ENCODE measurements around the gene MEGF11.

The MEGF11 gene

DNA sequence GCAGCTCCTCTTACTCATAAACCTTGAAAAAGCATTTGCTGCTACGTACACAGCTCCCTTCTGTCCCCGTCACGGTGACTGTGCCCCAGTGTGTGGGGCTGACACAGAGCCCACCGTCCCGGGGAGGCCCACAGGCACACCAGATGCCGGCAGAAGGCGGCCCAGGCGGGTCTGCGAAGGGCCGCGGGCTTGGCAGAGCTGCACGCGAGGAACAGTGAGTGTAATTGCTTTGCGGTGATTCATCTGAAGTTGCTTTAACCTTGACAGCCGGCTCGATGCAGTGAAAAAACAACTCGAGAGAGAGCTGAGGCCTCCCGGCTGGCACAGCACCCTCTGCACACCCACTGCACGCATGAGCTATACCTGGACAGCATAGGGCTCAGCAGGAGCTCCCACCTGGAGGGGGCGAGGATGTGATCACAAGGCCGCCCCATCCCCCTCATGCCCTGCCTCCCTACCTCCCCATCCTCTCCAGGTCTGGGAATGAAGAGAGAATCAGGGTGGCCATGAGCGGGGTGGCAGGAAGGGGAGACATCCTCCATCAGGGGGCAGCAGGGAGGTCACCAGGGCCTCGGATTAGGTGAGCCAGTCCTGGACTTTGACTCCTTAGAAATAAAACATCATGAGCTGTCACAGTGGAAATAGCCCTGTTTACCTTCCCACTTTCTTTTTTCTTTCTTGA is 172.7 kb downstream of the MEGF11 start:
- peak; percentile 8 for DNase-seq

DNA sequence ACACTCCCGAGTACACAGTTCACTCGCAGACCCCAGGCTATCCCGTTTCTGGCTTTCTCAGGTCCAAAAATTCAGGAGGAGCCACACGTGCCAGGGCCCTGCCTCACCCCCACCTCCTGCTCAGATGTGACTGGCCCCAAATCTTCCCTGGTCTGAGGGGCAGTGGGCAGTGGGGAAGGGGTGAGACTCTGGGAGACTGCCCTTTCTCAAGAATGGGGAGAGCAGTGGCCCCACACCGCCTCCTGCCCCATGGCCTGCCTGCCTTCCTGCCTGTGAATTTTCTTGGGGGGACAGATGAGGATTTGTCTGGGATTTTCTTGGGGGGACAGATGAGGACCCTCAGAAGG is 174.6 kb downstream of the MEGF11 start:
- DNase-seq = no peak

DNA sequence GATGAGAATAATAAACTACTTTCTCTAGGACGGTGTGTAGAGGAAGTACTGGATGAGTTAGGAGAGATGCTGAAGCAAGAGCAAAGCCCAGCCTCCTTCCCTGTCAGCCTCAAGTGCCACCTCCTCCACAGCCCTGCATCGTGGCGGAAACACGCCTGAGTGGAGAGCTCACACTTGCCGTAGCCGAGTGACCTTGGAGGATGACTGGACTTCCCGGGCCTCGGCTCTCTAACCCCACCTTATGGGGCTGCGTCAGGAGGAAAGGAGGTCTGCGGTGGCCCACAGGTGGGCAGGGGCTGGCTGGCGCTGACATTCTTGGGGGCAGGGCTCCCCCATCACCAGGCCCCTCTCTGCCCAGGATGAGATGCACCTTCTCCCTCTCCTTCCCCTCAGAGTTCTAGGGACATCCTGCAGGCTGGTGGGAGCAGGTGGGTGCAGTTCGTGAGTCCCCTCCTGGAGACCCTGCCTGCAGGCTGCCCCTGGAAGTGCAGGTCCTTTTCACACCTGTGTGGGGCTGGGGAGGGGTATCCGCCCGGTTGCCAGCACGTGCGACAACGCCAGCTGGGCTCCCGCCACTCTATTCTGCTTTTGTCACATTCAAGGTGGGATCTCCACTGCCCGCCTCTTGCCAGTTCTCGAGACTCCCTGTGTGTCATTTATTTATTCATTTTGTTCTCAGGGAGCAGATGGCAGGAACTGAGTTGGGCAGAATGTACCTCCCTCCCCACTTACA is 175.2 kb downstream of the MEGF11 start:
- DNase-seq = no peak

DNA sequence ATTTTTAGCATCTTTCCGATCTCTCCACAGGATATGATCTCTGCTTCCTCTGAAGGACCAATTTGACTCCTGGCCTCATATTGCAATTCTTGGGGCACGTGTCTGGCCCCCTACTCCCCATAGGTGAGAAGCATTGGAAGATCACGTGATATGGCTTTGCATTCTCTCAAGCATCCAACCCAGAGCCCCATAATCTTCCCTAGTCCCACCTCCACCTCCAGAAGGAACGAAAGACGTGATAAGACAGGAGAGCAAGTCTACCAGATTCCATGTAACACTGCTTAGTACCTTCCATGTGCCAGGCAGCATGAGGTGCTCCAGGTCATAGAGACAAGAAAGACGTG is 176.3 kb downstream of the MEGF11 start:
- no peak for DNase-seq

DNA sequence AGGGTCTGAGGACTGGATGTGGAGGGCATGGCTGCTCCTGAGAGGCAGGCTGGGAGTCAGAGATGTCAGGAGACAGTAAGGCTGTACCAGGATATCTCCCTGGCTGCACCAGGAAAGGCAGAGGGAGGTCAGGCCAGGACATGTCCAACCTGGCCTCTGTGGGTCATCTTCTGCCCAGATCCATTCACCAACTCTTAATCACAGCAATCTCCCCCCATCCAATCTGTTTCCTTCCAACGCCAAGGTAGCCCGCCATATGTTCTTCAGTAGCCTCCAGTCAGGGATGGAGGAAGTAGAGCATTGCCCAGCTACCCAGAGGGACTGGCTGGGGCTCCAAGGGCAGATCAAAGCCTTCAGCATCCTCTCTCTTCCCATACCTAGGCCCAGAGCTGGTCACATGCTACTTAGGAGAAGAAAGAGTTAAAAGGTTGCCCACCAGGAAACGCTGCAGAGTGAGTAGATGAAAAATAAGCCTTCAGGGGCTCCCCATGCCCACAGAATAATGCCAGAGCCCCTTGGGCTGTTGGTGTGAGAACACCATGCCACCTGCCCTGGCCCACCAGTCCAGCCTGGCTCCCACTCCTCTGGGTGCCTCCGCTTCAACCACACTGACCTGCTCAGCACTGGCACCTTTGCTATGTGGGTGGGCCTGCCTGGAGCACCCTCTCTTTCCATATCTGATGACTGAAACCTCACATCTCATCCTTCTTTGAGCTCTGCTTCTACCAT is 176.8 kb downstream of the MEGF11 start:
- no peak for DNase-seq

DNA sequence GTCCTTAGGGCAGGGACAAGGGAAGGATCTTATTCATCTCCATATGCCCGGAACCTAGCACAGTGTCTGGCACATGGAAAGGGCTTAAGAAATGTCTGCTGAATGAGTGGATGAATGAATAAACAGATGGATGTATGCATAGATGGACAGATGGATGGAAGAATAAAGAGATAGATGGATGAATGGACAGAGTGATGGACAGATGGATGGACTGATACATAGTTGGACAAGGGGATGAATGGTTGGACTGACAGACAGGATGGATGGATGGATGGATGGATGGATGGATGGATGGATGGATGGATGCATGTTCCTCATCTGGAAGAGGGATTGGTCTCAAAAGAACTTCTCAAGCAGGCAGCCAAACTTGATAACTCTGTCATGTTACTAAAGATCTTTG is 177.6 kb downstream of the MEGF11 start:
- no peak for DNase-seq

DNA sequence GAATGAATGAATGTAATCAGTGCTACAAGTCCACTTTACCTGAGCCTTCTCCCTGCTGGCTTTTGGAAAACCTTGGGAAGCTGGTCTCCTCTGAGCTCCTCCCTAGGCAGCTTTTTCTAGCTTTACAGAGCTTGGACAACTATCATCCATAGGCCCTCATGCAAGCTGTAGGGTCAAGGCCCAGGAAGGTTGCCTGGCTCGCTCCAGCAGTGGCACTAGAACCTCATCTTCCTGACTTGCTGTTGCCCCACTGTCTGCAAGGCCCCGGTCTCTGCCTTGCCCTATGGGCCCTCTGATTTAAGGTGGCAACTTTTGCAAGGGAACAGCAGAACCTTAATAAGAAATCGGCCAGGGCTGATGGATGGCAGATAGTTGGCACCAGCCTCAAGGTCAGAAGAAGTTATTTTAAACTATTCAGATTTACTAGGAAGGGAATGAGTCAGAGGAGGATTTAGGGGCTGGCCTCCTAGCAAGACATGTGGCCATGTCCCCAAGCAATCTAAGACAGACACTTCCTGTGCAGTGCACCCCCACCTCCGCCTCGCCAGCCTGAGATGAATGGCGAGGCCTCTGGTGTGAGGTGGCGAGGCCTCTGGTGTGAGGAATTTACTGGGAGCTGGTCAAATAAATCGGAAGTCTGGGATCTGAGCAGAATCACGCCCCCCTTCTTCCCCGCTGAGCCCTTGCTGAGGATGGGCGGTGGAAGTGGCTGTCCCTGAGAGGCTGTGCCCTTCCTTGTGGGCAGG is 180.8 kb downstream of the MEGF11 start:
- DNase-seq = no peak

DNA sequence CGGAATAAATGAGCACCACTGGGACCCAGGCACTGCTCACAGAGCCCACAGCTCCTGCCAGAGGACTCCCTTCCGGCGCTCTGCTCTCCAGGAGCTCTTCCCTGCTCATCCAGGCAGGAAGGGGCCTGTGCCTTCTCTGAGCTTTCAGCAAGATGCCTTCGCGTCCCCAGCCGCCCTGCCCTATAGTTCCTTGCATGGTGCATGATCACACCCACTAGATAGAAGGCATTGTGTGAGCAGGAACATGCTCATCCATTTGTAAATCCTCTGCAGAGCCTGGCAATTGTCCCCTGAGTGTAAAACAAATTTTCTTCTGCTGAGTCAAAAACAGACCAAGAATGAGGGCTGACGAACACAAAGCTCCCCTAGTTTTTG is 181.6 kb downstream of the MEGF11 start:
- DNase-seq = no peak

DNA sequence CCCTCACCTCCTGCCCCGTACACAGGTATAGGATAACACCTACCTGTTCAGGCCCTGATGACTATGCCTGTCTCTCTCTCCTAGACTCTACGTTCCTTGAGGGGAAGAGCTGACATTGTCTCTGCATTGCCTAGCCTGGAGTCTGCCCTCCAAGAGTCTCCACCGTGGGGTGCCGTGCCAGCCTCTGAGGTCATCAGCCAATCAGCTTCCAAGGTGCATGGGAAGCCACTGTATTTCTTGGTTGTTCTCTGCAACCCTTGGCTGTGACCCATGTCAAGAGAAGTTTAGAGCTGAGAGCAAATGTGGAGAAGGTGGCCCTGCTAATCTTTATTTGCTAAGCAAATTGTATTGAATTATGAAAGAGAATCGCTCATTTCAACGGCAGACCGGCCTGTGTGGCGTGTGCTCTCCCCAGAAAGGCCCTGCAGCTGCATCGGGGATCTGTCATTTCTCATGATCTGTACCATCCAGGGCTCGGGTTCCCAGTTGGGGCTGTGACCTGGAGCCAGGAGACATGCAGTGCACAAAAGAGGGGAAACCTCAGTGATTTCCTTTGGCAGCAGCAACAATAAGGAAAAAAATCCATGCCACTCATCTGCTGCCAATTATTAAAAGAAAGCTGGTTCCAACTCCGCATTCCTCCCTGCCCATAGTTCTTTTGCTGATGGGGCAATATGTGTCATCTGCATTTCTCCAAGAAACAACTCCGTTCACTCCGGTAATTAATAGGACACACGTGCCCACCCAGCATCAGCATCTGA is 182.2 kb downstream of the MEGF11 start:
- DNase-seq = no peak

DNA sequence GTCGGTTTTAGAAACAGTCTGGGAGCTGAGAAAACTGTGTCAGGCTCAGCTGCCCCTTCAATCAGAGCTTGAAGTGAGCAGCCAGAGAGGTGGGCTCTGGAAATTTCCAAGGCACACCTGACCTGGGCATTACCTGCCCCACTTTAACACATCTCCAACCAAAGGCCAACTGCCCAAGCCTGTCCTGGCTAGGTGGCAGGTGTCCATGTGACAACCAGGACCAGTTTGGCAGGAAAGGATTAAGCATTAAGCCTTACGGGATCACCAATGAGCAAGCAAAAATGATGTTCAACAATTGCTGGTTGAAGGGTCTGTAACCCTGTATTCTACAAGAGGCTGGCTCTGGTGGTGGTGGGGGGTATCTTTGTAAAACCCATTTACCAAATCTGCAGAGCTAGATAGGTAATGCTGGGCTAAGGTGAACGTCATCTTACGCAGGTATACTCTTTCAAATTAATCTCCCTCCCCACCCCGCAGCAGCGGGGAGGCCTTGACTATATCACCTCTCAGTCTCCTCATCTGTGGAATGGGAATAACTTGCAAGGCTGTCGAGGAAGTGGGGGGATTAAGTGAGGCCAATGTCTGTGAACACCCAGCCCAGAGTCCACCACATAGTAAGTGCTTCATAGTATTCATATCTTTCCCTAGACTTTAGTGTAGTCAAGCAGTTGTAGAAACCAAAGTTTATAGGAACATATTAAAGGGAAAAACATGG is 183.2 kb downstream of the MEGF11 start:
- DNase-seq = no peak

DNA sequence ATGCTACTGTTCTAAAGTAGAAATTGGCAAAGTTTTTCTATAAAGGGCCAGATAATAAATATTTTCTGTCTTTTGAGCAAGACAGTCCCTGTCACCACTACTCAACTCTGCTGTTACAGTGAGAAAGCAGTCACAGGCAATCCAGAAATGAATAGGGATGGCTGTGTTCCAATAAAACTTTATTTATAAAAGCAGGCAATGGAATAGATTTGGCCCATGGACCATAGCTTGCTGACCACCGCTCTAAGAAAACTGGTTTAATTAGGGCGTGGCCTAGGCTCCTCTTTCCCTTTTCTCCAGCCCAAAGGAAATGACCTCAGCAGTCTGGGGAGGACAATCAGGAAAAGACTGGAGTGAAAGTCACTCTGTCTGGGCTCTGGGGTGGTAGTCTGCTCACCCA is 183.8 kb downstream of the MEGF11 start:
- no peak for DNase-seq

DNA sequence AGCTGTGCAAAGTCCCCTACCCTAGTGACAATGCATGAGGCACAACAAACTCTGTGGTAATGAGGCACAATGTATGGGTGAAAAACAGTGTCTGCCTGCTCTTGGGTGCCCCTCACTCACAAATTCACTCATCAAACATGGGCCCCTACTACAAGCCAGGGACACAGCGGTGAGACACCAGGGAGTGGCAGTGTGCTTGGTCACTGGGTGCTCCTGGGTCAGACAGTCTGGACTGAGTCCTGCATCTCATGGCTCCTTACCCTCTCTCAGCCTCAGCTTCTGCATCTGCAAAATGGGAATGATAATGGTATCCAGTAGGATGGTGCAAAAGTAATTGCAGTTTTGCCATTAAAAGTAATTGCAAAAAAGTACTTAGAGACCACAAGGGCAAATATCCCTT is 184.7 kb downstream of the MEGF11 start:
- no peak for DNase-seq

DNA sequence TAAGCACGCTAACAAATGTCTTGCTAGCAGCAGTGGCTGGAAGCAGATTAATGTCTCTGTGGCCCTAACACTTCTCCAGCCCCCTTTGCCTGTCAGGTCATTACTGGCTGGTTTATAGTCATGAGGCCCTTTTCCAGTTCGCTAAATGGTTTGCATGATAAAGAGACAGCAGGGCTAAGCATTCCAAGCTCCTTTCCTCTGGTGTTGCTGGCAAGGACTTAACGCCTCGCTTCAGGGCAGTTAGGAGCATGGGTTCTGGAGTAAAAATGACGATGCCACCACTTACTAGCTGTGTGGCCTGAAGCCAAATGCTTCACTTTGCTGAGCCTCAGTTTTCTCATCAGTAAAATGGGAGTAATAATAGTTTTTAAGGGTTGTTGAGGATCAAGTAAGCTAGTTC is 185.9 kb downstream of the MEGF11 start:
- DNase-seq = no peak

DNA sequence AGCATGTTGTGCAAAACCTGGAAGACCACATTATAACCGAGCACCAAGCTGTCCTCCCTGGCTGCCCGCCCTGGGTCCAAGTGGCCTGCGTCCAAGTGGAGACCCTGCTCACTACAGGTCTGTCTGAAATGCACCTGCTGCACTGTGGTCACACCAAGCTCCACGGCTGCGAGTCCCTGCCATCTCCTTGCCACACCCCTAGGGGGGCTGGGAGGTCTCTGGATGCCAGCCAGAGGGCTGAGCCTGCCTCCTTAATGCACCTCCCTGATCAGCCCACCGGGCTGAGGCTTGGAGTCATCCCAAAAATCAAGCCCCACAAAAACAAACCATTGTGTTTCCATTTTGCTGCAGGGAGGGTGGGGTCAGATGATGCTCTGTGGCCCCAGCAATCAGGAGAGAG is 187.1 kb downstream of the MEGF11 start:
- DNase-seq = peak; percentile 5

DNA sequence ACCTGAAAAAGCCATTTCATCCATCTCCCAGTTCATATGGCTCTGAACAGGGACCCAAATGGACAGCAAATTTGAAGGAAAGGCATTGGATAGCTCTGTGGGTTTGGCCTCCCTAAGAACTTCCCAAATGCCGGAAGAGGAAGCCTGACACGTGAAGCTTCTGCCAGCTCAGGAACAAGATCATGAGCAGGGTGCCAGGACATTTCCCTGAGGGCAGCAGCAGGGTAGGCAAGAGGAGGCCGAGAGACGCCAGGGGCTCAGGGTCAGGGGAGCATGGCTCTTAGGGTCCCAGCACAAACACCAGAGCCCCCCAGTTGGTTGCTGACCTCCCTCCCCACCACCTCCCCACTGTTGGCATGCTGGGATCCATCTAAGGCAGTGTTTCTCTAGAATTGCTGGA is 187.5 kb downstream of the MEGF11 start:
- DNase-seq = no peak

DNA sequence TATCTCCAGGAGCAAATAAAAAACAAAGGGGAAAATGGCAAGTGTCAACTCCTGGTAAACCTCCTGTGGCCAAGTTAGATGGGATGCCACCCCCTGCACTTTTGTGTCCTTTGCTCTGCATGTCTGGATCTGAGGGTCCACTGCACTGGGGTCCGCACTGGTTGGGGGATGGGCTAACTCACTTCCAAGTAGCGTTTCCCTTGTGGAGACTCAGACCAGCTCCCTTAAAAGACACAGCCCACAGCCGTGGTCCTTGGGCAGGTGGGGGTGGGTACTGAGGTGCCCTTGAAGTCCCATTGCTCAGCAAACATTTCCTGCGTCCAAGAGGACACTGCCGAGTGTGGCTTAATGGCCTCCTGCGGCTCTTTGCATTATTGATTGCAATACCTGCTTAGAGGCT is 188.2 kb downstream of the MEGF11 start:
- no peak for DNase-seq

DNA sequence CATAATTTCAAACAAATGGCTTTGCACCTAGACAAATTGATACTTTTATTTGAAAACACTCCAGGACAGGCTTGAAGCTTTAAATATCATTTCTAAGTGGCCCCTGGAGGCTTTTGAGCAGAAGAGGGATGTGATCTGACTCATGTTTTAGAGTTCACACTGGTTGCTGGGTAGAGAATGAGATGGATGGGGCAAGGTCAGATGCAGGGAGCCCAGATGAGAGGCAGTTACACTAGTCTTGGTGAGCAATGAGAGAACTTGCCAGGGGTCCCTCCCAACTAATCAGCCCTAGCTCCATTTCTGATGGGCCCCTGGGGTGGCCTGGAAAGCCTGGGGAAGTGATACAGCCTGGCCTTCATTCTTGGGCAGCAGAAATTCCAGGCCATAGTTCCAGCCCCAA is 190.4 kb downstream of the MEGF11 start:
- no peak for DNase-seq

DNA sequence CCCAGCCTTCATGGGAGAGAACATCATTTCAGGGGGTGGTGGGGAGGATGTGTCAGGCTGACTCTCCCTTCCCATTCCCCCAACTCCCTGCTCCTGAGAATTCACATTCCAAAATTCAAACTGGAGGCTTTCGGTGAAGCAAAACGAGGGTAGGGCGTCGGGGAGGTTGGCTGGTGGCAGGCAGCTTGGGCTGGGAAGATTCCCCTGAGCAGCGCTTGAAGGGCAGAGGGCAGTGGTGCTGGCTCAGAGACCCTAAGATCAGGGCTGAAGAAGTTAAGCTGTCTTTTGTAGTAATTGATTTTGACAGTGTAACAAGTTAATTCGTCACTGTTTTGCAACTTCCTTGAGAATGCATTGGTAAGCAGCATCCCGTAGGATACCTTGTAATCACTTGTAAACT is 196.5 kb downstream of the MEGF11 start:
- no peak for DNase-seq

DNA sequence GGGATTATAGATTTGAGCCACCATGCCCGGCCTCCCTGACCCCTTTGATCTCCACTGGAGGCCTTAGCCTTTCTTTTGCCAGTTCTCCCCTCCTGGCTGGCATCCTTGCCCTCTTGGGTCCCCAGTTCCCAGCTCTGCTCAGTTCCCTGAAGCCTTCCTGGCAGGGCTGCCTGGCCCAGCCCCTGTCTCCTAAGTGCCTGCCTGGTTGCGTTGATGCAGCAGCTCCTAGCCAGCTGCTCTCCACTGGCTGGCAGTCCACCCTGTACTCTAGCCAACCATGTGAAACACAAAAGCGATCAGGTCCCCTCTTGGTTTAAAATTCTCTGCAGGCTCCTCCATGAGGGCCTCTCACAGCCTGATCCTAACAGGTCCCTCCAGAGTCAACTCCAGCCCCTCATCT is 199.6 kb downstream of the MEGF11 start:
- no peak for DNase-seq

DNA sequence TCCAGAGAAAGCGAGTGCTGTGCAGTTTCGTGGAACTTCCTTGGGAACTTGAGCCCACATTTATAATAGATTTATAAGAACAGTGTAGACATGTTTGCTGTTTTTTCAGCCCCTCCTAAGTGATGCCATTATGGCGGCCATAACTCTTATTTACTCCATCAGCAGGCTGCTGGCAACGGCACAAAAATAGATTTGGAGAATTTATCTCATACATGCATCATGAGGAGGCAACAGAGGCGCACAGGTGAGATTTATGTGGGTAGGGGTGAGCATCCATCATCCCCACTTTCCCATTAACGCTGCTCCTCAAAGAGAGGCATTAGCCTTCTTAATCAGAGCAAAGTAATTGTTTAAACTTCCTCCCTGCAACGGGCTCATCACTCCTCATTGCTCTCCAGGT is 201.7 kb downstream of the MEGF11 start:
- no peak for DNase-seq

DNA sequence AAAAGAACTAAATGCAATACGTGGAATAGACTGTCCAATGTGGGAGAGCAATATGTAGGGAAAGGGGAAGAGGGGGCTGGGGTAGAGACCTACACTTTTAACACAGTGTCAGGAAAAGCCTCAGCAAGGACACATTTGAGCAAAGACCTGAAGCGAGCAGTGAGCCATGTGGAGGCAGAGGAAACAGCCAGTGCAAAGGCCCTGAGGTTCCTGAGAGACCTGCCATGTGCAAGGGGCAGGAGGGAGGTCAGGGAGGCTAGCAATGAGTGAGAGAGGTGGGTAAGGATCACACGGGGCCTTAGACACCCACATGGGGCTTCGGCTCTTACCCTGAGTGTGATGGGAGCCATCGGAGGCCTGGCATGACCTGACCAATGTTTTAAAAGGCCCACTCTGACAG is 203.3 kb downstream of the MEGF11 start:
- no peak for DNase-seq

DNA sequence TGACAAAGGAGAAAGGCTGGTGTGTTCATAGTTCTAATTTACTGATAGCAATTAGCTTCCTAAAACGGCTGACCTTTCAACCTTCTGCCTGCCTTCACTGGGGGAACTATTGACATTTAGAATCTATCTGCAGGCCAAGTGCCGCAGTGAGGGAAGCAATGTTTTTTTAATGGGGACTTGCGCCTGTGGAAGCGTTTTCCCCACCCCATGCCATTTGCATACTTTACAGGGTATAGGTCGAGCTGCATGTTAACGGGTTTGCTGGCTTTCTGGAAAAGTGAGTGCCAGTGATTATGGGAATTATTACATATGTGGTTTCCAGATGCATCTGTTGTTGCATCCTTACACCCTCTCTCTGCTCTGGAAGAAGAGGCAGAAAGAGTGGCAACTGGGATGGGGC is 204.2 kb downstream of the MEGF11 start:
- no peak for DNase-seq
